ENCODE results near the gene SLK. TPM values are rescaled to one million over a fixed set of nuclear protein-coding genes. Genes with fewer than 3 reads are reported as not detected.

Gene SLK
- total and polyA plus RNA-seq, 2 of the 13 experiments (the other 11 are each of a cell fraction or from before 2014, with no cell fraction given): 3.4 to 22.8 TPM

DNA sequence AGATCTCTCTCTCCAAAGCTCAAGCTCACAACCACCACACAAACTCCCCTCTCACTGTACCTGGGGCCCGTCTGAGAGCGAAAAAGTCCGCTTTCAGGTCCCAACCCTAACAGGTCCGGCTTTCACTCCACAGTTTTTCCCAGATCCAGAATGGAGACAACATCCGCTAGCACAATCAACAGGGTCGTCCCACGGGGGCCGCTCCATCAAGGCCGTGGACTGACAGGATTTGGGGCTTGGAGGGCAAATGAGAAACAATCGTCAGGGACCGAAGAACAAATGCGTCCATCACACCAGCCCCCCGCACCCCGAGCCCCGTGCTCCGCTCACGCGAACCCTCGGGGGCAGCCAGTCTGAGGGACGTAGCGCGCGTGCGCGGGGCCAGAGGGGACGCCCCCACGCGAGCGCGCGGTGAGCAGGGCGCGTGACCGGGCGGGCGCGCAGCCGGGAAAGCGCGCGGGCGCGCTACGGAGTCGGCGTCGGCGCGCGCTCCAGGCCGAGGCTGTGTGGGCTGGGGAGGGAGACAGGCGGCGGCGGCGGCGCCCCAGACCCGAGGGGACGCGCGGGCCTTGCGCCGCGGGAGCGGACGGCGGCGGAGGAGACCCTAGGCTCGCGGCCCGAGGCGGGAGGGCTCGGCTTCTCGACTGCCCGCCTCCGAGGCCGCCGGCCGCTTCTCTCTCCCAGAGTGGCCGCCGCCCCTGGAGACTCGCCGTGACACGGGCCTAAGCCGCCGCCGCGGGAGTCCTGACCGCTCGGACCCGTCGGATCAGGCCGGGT lies at the start of gene SLK (continued):
- peak; percentile 62; the same call in 1 of the 2 replicates for TF ChIP-seq ZBTB7A (CRISPR knock-in tag; IDR thresholded peaks at IDR 0.05)
- 0 out of 2 replicates have a peak, but pooled peaks have one; percentile 23 for TF ChIP-seq ZNF790 (CRISPR knock-in tag; IDR thresholded peaks at IDR 0.05; ENCODE audit: borderline replicate concordance)
- TF ChIP-seq ZBTB7B (CRISPR knock-in tag; IDR thresholded peaks at IDR 0.05): peak; percentile 49; the same call in 1 of the 2 replicates
- TF ChIP-seq GATAD2A (CRISPR knock-in tag; IDR thresholded peaks at IDR 0.05): peak; percentile 15; the same call in 1 of the 2 replicates
- no peak for TF ChIP-seq MBNL3 (CRISPR knock-in tag; conservative IDR thresholded peaks at IDR 0.05)
- TF ChIP-seq CENPT (CRISPR knock-in tag; IDR thresholded peaks at IDR 0.05; ENCODE audit: low read depth): peak; percentile 54; the same call in 1 of the 2 replicates
- peak; percentile 46; the same call in 1 of the 2 replicates for TF ChIP-seq TAF1 (CRISPR knock-in tag; IDR thresholded peaks at IDR 0.05)
- TF ChIP-seq ZNF251 (CRISPR knock-in tag; IDR thresholded peaks at IDR 0.05): no peak
- TF ChIP-seq, protein P1, sequence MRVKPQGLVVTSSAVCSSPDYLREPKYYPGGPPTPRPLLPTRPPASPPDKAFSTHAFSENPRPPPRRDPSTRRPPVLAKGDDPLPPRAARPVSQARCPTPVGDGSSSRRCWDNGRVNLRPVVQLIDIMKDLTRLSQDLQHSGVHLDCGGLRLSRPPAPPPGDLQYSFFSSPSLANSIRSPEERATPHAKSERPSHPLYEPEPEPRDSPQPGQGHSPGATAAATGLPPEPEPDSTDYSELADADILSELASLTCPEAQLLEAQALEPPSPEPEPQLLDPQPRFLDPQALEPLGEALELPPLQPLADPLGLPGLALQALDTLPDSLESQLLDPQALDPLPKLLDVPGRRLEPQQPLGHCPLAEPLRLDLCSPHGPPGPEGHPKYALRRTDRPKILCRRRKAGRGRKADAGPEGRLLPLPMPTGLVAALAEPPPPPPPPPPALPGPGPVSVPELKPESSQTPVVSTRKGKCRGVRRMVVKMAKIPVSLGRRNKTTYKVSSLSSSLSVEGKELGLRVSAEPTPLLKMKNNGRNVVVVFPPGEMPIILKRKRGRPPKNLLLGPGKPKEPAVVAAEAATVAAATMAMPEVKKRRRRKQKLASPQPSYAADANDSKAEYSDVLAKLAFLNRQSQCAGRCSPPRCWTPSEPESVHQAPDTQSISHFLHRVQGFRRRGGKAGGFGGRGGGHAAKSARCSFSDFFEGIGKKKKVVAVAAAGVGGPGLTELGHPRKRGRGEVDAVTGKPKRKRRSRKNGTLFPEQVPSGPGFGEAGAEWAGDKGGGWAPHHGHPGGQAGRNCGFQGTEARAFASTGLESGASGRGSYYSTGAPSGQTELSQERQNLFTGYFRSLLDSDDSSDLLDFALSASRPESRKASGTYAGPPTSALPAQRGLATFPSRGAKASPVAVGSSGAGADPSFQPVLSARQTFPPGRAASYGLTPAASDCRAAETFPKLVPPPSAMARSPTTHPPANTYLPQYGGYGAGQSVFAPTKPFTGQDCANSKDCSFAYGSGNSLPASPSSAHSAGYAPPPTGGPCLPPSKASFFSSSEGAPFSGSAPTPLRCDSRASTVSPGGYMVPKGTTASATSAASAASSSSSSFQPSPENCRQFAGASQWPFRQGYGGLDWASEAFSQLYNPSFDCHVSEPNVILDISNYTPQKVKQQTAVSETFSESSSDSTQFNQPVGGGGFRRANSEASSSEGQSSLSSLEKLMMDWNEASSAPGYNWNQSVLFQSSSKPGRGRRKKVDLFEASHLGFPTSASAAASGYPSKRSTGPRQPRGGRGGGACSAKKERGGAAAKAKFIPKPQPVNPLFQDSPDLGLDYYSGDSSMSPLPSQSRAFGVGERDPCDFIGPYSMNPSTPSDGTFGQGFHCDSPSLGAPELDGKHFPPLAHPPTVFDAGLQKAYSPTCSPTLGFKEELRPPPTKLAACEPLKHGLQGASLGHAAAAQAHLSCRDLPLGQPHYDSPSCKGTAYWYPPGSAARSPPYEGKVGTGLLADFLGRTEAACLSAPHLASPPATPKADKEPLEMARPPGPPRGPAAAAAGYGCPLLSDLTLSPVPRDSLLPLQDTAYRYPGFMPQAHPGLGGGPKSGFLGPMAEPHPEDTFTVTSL (CRISPR knock-in tag; IDR thresholded peaks at IDR 0.05; ENCODE audit: borderline replicate concordance): no peak
- TF ChIP-seq, protein P2, sequence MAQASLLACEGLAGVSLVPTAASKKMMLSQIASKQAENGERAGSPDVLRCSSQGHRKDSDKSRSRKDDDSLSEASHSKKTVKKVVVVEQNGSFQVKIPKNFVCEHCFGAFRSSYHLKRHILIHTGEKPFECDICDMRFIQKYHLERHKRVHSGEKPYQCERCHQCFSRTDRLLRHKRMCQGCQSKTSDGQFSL (CRISPR knock-in tag; IDR thresholded peaks at IDR 0.05): peak; percentile 57; the same call in 1 of the 2 replicates
- TF ChIP-seq IRF2 (CRISPR knock-in tag; IDR thresholded peaks at IDR 0.05): 0 out of 2 replicates have a peak, but pooled peaks have one; percentile 19
- peak; percentile 55 for TF ChIP-seq SAP130 (CRISPR knock-in tag; IDR thresholded peaks at IDR 0.05; ENCODE audit: low read depth)
- no peak for TF ChIP-seq ZFP36 (IDR thresholded peaks at IDR 0.05; ENCODE audit: borderline replicate concordance, low read depth, low read length, partially characterized antibody)
- TF ChIP-seq, protein P3, sequence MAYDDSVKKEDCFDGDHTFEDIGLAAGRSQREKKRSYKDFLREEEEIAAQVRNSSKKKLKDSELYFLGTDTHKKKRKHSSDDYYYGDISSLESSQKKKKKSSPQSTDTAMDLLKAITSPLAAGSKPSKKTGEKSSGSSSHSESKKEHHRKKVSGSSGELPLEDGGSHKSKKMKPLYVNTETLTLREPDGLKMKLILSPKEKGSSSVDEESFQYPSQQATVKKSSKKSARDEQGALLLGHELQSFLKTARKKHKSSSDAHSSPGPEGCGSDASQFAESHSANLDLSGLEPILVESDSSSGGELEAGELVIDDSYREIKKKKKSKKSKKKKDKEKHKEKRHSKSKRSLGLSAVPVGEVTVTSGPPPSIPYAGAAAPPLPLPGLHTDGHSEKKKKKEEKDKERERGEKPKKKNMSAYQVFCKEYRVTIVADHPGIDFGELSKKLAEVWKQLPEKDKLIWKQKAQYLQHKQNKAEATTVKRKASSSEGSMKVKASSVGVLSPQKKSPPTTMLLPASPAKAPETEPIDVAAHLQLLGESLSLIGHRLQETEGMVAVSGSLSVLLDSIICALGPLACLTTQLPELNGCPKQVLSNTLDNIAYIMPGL (CRISPR knock-in tag; IDR thresholded peaks at IDR 0.05; ENCODE audit: borderline replicate concordance in 1 of 2, low read depth in 1 of 2): peak; percentile 45 to 64; a peak in 3 of 4 replicates
- peak; percentile 72; the same call in 1 of the 2 replicates for TF ChIP-seq HDAC1 (CRISPR knock-in tag; IDR thresholded peaks at IDR 0.05)
- TF ChIP-seq, protein P4, sequence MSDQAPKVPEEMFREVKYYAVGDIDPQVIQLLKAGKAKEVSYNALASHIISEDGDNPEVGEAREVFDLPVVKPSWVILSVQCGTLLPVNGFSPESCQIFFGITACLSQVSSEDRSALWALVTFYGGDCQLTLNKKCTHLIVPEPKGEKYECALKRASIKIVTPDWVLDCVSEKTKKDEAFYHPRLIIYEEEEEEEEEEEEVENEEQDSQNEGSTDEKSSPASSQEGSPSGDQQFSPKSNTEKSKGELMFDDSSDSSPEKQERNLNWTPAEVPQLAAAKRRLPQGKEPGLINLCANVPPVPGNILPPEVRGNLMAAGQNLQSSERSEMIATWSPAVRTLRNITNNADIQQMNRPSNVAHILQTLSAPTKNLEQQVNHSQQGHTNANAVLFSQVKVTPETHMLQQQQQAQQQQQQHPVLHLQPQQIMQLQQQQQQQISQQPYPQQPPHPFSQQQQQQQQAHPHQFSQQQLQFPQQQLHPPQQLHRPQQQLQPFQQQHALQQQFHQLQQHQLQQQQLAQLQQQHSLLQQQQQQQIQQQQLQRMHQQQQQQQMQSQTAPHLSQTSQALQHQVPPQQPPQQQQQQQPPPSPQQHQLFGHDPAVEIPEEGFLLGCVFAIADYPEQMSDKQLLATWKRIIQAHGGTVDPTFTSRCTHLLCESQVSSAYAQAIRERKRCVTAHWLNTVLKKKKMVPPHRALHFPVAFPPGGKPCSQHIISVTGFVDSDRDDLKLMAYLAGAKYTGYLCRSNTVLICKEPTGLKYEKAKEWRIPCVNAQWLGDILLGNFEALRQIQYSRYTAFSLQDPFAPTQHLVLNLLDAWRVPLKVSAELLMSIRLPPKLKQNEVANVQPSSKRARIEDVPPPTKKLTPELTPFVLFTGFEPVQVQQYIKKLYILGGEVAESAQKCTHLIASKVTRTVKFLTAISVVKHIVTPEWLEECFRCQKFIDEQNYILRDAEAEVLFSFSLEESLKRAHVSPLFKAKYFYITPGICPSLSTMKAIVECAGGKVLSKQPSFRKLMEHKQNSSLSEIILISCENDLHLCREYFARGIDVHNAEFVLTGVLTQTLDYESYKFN (CRISPR knock-in tag; conservative IDR thresholded peaks at IDR 0.05): 0 out of 2 replicates have a peak, but pooled peaks have one; percentile 33
- no peak for TF ChIP-seq BHLHE40 (IDR thresholded peaks at IDR 0.05; ENCODE audit: low read length)

All from HepG2 (cell line).